ENCODE measurements around the gene GALNT5.
A peak's percentile ranks its signal among the peaks of the same experiment; 100 is the strongest.
"Not testable (repeated sequence)": the region's sequence is repeated elsewhere in the genome, so short reads cannot be mapped to it uniquely, and the experiment has no call there.

Gene GALNT5

GRCh38 chr2:157246765-157247407 lies 10.6 kb upstream of the GALNT5 start:
- no peak for DNase-seq (ENCODE audit: low read depth)

GRCh38 chr2:157250836-157251235 lies 6.7 kb upstream of the GALNT5 start:
- DNase-seq (ENCODE audit: low read depth): no peak

- DNase-seq (ENCODE audit: low read depth): no peak
These were observed 5.6 kb upstream of the GALNT5 start for GRCh38 chr2:157251932-157252331.

GRCh38 chr2:157252529-157252928 lies 5.0 kb upstream of the GALNT5 start:
- DNase-seq (ENCODE audit: low read depth): no peak

- DNase-seq (ENCODE audit: low read depth): no peak
These were observed 3.5 kb upstream of the GALNT5 start for GRCh38 chr2:157254041-157254440.

GRCh38 chr2:157255746-157256145 lies 1.8 kb upstream of the GALNT5 start:
- no peak for DNase-seq (ENCODE audit: low read depth)

- DNase-seq (ENCODE audit: low read depth): no peak
These were observed 879 bp upstream of the GALNT5 start for GRCh38 chr2:157256626-157257025.

- no peak for DNase-seq (ENCODE audit: low read depth)
These were observed 1.2 kb downstream of the GALNT5 start for GRCh38 chr2:157258520-157259326.

- no peak for DNase-seq (ENCODE audit: low read depth)
These were observed 1.9 kb downstream of the GALNT5 start for GRCh38 chr2:157259386-157259785.

- no peak for DNase-seq (ENCODE audit: low read depth)
These were observed 2.5 kb downstream of the GALNT5 start for GRCh38 chr2:157259960-157260359.

- no peak for DNase-seq (ENCODE audit: low read depth)
These were observed 3.2 kb downstream of the GALNT5 start for GRCh38 chr2:157260533-157261198.

GRCh38 chr2:157261199-157261782 lies 3.8 kb downstream of the GALNT5 start:
- peak; percentile 36 for DNase-seq (ENCODE audit: low read depth)

GRCh38 chr2:157262248-157262647 lies 4.7 kb downstream of the GALNT5 start:
- DNase-seq (ENCODE audit: low read depth): no peak

- no peak for DNase-seq (ENCODE audit: low read depth)
These were observed 6.6 kb downstream of the GALNT5 start for GRCh38 chr2:157264099-157264498.

GRCh38 chr2:157265825-157266224 lies 8.3 kb downstream of the GALNT5 start:
- no peak for DNase-seq (ENCODE audit: low read depth)

GRCh38 chr2:157267476-157267875 lies 10.0 kb downstream of the GALNT5 start:
- DNase-seq (ENCODE audit: low read depth): no peak

- DNase-seq (ENCODE audit: low read depth): no peak
These were observed 11.6 kb downstream of the GALNT5 start for GRCh38 chr2:157269060-157269459.

- DNase-seq (ENCODE audit: low read depth): no peak
These were observed 12.4 kb downstream of the GALNT5 start for GRCh38 chr2:157269922-157270321.

- DNase-seq (ENCODE audit: low read depth): no peak
These were observed 14.2 kb downstream of the GALNT5 start for GRCh38 chr2:157271590-157272203.

- not testable (repeated sequence) for DNase-seq (ENCODE audit: low read depth)
These were observed 21.8 kb downstream of the GALNT5 start for GRCh38 chr2:157279311-157279710.

GRCh38 chr2:157281316-157281715 lies 23.8 kb downstream of the GALNT5 start:
- no peak for DNase-seq (ENCODE audit: low read depth)

- no peak for DNase-seq (ENCODE audit: low read depth)
These were observed 26.0 kb downstream of the GALNT5 start for GRCh38 chr2:157283468-157283867.

All from activated T-helper 9 cell treated with anti-CD3 and anti-CD28 coated beads, Interleukin-2, amount 50 U/mL, for 16 hours (primary cell).